GM18526 (cell line): Measurements from ENCODE around the gene PARD3.

Experiments used
- POLR2A ChIP-seq: IDR thresholded peaks from 3 replicates; pipeline ENCODE4 v1.6.1; 2011; ENCODE audit not compliant: insufficient read length; ENCODE audit errors: extremely low read depth

PARD3 gene

DNA sequence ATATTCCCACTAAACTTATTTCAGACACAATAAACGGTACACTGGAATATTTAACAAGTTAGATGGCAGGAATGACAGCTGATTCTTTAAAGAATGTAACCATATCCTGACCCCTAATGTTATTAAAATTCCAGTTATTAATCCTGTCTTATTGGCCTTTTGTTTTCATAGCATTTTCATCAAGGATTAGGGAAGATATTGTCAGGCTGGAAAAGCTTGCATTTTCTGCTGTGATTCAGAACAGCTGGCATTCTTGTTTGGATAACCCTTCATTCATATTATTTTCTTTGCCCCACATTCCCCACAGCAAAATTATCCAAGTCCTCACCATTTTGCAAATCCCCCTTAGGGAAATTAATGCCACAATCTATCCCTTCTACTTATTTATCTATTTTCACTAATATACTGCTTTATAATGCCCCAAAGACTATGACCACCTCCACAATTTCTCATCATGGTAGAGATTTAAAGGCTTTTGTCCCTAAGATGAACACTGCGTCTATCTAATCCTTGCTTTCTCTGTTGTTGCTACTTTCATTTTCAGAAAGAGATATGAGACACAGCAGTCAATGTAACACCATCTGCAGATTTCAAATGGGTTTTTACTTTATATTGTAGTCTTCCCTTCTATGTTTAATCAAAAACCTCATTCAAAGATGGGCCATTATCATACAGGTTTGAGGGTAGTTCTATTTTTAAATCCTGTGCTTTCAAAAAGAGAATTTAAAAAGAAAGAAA, 475.1 kb downstream of the PARD3 start:
- TF ChIP-seq POLR2A, result no peak

DNA sequence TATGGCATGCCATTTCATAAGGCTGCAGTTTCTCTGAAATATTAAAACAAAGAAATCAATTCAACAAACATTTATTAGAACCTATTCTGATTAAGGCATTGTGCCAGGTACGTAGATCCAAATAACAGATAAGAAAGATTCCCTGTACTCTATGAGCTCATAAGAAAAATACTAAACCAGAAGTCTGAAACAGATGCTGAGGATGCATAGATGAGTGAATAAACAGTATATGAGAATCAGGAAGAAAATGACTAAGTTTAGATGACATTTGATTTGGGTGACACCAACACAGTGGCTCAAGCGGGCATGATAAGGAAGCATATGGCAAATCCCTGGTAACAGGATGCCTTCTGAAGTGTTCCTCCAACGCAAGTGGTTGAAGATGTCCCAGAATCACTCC, 477.2 kb downstream of the PARD3 start:
- TF ChIP-seq POLR2A, result no peak

DNA sequence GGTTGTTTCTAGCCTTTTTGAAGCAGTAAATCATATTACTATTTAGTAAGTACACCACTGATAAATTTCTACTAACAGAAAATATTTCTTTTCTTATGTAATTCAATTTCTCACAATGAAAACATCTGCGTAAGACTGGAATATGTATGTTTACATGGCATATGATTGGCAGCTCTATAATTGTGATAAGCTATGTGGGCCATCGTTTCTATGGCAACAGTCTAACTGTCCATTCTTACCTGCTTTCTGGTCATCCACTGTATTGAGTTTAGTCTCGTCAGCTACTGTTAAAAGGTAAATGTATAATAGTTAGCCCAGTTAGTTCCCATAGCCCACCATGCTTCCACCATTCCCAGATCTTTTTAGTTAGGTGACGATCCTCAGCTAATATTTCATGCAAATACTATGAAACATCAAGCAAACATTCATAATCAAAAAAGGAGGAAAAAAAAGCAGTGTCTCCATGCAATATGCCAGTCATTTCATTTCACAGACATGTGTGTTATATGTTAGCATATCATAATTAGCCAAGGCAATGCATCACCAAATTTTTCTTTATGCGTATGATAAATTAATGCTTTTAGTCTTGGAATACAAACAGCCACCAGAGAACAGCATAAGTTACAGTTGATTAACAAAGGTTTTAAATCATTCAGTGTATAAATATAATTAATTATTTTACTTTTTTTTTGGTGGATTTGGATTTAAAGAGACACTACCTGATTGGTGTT, 479.0 kb downstream of the PARD3 start:
- no peak for TF ChIP-seq POLR2A

DNA sequence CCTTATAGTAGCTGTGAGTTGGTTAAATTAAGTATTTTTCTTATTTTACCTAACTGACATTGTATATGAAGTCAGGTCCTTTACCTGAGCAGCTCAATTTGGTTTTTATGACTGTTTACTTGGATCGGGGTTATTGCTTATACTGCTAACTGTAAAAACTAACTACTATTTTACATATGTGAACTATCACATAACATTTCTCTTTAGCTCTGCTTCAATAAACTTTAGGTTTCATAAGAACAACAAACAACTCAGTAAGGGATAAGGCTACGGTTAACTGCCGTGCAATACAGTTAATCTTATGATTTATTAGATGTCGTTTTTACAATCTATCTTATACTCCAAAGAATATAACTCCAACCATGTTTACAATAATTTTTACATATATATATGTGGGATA, 480.2 kb downstream of the PARD3 start:
- no peak for TF ChIP-seq POLR2A

DNA sequence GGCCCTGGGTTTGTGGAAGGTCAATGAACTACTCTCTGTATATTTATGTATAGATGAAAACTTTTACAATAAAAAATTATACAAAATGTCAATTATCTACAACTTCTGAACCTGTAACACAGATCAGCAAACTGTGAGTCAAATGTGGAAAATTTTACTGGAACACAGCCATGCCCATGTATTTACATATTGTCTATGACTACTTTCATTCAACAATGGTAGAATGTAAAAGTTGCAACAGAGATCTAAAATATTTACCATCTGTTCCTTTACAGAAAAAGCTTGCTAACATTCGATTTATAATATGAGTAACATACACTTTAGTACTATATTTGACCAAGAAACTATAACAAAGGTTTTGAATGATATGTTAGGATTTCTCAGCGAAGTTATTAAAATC, 481.6 kb downstream of the PARD3 start:
- no peak for TF ChIP-seq POLR2A

GRCh38 chr10:34327184-34327583, 487.9 kb downstream of the PARD3 start:
- no peak for TF ChIP-seq POLR2A

- no peak for TF ChIP-seq POLR2A
Observed at GRCh38 chr10:34323192-34323591, 491.9 kb downstream of the PARD3 start.

- no peak for TF ChIP-seq POLR2A
Observed at GRCh38 chr10:34320265-34320664, 494.8 kb downstream of the PARD3 start.

GRCh38 chr10:34319197-34319846, 495.8 kb downstream of the PARD3 start:
- no peak for TF ChIP-seq POLR2A

DNA sequence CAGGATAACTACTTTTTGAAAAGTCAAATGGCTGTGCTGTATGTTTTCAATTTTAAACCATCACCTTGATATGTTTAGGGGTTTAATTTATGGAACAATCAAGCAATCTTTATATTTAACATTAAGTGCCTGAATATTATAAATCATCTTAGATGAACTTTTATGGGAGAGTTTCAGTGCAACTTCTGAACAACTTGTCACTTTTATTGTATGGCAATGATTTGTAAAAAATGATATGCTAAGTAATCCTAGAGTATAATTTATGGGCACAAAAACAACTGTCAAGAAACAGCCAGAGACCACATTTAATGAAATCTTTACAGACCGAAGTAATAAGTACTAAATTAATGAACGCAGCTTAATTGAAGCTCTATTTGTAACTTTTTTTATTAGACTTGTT, 498.9 kb downstream of the PARD3 start:
- no peak for TF ChIP-seq POLR2A

GRCh38 chr10:34314457-34314856, 500.6 kb downstream of the PARD3 start:
- TF ChIP-seq POLR2A, result no peak

GRCh38 chr10:34313888-34314287, 501.2 kb downstream of the PARD3 start:
- TF ChIP-seq POLR2A, result no peak

DNA sequence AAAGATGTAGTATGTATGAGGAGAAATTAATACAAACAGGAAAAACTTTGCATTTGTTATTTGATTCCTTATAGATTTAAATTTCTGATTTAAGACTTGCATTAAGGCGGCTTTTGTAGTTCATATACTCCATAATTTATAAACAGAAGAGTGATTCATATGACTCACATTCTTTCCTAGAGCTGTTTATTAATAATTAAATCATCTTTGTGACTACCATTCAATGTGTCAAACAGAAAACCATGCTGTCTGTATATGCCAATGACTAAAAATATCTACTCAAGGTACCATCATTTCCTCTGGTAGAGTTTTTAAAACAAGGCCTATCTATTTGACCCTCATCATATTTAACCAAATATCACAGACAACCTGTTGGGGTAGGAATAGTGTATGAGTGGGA, 501.7 kb downstream of the PARD3 start:
- no peak for TF ChIP-seq POLR2A

DNA sequence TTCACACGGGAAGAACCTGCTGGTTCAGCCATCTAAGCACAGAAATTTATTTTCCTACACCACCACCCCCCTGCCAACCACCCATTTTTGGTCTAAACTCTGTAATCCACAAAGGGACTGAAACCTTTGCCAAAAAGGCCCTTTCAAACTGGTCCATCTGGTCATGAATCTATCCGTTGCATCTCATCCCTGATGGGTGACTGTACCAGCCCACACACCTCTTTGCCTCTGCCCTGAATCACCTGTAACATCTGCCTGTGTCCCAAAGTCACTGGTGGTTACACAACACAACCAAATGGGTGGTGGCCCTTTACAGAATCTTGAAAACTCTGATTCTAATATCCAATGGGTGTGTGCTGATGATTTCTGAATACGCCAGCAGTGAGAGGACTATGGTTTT, 503.4 kb downstream of the PARD3 start:
- TF ChIP-seq POLR2A, result no peak

DNA sequence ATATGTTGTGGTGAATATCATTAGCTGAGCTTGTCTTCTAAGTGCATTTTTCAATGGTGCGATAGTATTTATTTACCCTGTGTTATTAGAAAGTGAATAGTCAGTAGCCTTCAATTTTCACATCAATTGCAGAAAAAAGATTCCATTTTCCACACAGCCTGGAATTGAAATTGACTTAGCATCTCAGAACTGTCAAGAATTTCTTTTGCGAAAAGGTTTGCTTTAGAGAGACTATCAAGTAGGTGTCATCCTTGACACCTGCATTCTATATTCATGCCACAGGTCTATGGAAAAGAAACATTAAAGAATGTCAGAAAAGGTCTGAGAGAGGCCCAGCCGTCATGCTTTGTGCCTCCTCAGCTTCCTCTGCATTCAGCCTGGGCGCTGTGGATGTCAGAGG, 504.9 kb downstream of the PARD3 start:
- no peak for TF ChIP-seq POLR2A

DNA sequence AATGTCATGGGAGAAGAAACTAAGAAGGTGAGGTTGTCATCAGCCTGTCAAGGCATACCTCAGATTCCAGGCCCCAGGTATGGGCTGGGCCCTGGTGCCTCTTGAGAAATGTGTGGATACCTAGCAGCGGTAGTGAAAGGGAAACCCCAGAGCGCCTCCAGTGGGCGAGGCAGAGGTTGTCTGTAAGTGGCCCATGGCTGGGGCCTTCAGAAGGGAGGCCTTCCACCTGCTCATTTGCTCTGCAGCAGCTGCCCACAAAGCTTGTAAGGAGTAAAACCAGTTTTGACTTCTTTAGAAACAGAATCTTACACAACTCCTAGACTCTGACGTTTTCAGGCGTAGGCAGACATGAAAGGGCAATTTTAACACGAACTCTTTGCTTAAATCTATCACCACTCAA, 509.9 kb downstream of the PARD3 start:
- TF ChIP-seq POLR2A, result no peak
